Endodermal cell (in vitro differentiated cells): Measurements from ENCODE around the gene KLF2. TPM values are rescaled to one million over a fixed set of nuclear protein-coding genes. Genes with fewer than 3 reads are reported as not detected.

ENCODE experiments used
- DNase-seq: peaks from one replicate; pipeline ENCODE4 v3.0.0-alpha.2; 2017
- H3K27ac ChIP-seq: 2 replicates; pipeline ENCODE4 v1.5.1; 2013; ENCODE audit warnings: mild to moderate bottlenecking, low read depth, low read length, moderate library complexity
- H3K27me3 ChIP-seq: 2 replicates; pipeline ENCODE4 v1.6.1; 2013; ENCODE audit warnings: mild to moderate bottlenecking, low read length, moderate library complexity; ENCODE audit not compliant: insufficient read depth, control insufficient read depth, poor library complexity, severe bottlenecking
- H3K36me3 ChIP-seq: 2 replicates; pipeline ENCODE4 v1.7.0; 2013; ENCODE audit warnings: mild to moderate bottlenecking, low read length, moderate library complexity; ENCODE audit not compliant: control insufficient read depth, insufficient read depth
- H3K4me1 ChIP-seq: one replicate; pipeline ENCODE4 v1.7.0; 2013; ENCODE audit warnings: low read length; ENCODE audit not compliant: control insufficient read depth, insufficient read depth
- H3K4me3 ChIP-seq: 2 replicates; pipeline ENCODE4 v1.5.1; 2013; ENCODE audit warnings: mild to moderate bottlenecking, low read length, moderate library complexity
- H3K9ac ChIP-seq: 2 replicates; pipeline ENCODE4 v1.6.1; 2013; ENCODE audit warnings: mild to moderate bottlenecking, low read length, moderate library complexity; ENCODE audit not compliant: poor library complexity, severe bottlenecking; ENCODE audit errors: extremely low read depth
- H3K9me3 ChIP-seq: 2 replicates; pipeline ENCODE4 v1.6.1; 2013; ENCODE audit warnings: mild to moderate bottlenecking, low read length, moderate library complexity; ENCODE audit not compliant: control insufficient read depth
- H3K27ac Mint-ChIP-seq: 2 replicates; pipeline ENCODE4 v1.8.0; 2020; ENCODE audit warnings: mixed read lengths
- H3K27me3 Mint-ChIP-seq: 2 replicates; pipeline ENCODE4 v1.8.0; 2021; ENCODE audit warnings: mild to moderate bottlenecking, mixed read lengths; ENCODE audit not compliant: insufficient read depth
- H3K36me3 Mint-ChIP-seq: 2 replicates; pipeline ENCODE4 v1.8.0; 2020; ENCODE audit warnings: low read depth, mixed read lengths
- H3K4me1 Mint-ChIP-seq: 2 replicates; pipeline ENCODE4 v1.8.0; 2020; ENCODE audit warnings: mixed read lengths
- H3K4me3 Mint-ChIP-seq: 2 replicates; pipeline ENCODE4 v1.8.0; 2020; ENCODE audit warnings: mild to moderate bottlenecking, moderate library complexity, mixed read lengths
- H3K9me3 Mint-ChIP-seq: 2 replicates; pipeline ENCODE4 v1.8.0; 2020; ENCODE audit warnings: mild to moderate bottlenecking, mixed read lengths
- WGBS, 2 experiments: methylation state at CpG; one replicate each; pipeline versions ENCODE4 v1.1.5 to v1.1.7; 2013; ENCODE audit warnings: missing lambda C conversion rate in 2 of 2, mixed read lengths in 1 of 2; ENCODE audit not compliant: insufficient coverage in 1 of 2, insufficient read length in 1 of 2; 5-methylcytosine and 5-hydroxymethylcytosine counted together
- total RNA-seq, 2 donors: library from RNA; stranded (reverse); fragmentation: NEBNext Ultra II Directional in 1 of 2; extraction: Animal tissue kit (Norgen Biotek cat#: 25700) in 1 of 2; gene quantifications; 2 replicates in 1 of 2; 3 replicates in 1 of 2; pipeline ENCODE4 v1.2.1, GENCODE V29; 2021
- TF ChIP-seq, protein P1 (sequence below): fragments of 200-600 bp; sonication (generic); conservative IDR thresholded peaks from 2 replicates; pipeline ENCODE4 v1.5.0; 2021; ENCODE audit warnings: antibody characterized with exemption, mild to moderate bottlenecking

KLF2 gene
- total RNA-seq, 2 donors from 2014 or later, result 0.22 to 1.4 TPM

DNA sequence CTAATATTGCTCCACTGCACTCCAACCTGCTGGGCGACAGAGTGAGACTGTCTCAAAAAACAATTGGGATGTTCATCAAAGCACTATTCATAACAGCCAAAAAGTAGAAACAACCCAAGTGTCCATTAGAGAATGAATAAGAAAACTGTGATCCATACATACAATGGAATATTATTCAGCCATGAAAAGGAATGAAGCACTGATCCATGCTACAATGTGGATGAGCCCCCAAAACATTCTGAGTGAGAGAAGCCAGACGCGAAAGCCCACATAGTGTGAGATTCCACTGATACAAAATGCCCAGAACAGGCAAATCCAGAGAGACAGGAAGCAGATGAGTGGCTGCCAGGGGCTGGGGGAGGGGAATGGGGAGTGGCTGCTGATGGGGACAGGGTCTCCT lies 16.0 kb downstream of the KLF2 start:
- TF ChIP-seq, protein P1, sequence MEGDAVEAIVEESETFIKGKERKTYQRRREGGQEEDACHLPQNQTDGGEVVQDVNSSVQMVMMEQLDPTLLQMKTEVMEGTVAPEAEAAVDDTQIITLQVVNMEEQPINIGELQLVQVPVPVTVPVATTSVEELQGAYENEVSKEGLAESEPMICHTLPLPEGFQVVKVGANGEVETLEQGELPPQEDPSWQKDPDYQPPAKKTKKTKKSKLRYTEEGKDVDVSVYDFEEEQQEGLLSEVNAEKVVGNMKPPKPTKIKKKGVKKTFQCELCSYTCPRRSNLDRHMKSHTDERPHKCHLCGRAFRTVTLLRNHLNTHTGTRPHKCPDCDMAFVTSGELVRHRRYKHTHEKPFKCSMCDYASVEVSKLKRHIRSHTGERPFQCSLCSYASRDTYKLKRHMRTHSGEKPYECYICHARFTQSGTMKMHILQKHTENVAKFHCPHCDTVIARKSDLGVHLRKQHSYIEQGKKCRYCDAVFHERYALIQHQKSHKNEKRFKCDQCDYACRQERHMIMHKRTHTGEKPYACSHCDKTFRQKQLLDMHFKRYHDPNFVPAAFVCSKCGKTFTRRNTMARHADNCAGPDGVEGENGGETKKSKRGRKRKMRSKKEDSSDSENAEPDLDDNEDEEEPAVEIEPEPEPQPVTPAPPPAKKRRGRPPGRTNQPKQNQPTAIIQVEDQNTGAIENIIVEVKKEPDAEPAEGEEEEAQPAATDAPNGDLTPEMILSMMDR, result no peak
- Histone ChIP-seq H3K27me3 (no peaks in the 10 kb centered on the region), H3K36me3 (no peaks in the 10 kb centered on the region), H3K9ac (no peak overlapping the region), H3K9me3 (no peaks in the 10 kb centered on the region), H3K27ac (no peak overlapping the region), H3K4me3 (no peak overlapping the region), H3K4me1 (no peaks in the 10 kb centered on the region)
- H3K9me3 Mint-ChIP-seq, result no peaks in the 10 kb centered on the region
- 82 to 86% methylated on average over 2 to 3 of the region's 3 CpGs for WGBS, 2 experiments
- no peak overlapping the region for H3K27ac Mint-ChIP-seq
- H3K27me3 Mint-ChIP-seq, result peaks cover 4% of the 10 kb centered on the region
- no peaks in the 10 kb centered on the region for H3K36me3 Mint-ChIP-seq
- DNase-seq, result no peak
- H3K4me1 Mint-ChIP-seq, result no peaks in the 10 kb centered on the region
- no peak overlapping the region for H3K4me3 Mint-ChIP-seq

- H3K27me3 ChIP-seq, result no peaks in the 10 kb centered on the region
- H3K36me3 ChIP-seq, result no peaks in the 10 kb centered on the region
- no peak overlapping the region for H3K4me3 ChIP-seq
- Mint-ChIP-seq H3K36me3 (no peaks in the 10 kb centered on the region), H3K4me3 (no peak overlapping the region), H3K27ac (no peak overlapping the region), H3K9me3 (no peaks in the 10 kb centered on the region), H3K4me1 (no peaks in the 10 kb centered on the region), H3K27me3 (peaks cover 4% of the 10 kb centered on the region)
- no peak overlapping the region for H3K9ac ChIP-seq
- no peak for DNase-seq
- 87 to 95% methylated on average over 9 to 10 of the region's 10 CpGs for WGBS, 2 experiments
- no peaks in the 10 kb centered on the region for H3K9me3 ChIP-seq
- TF ChIP-seq, protein P1, result no peak
- no peaks in the 10 kb centered on the region for H3K4me1 ChIP-seq
- no peak overlapping the region for H3K27ac ChIP-seq
Measured at GRCh38 chr19:16342002-16342715, 17.5 kb downstream of the KLF2 start.

DNA sequence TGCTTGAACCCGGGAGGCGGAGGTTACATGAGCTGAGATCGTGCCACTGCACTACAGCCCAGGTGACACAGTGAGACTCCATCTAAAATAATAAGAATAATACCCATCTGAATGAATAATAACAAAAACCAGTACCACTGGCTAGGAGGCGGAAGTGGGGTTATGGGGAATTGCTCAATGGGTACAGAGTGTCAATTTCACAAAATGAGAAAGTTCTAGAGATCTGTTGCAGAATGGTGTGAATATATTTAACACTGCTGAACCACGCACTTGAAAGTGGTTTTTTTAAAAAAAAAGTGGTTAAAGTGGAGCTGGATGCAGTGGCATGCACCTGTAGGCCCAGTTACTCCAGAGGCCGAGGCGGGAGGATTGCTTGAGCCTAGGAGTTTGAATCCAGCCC lies 18.5 kb downstream of the KLF2 start:
- Histone ChIP-seq H3K9ac (no peak overlapping the region), H3K4me3 (no peak overlapping the region), H3K4me1 (no peaks in the 10 kb centered on the region), H3K27ac (no peak overlapping the region), H3K9me3 (no peaks in the 10 kb centered on the region), H3K36me3 (no peaks in the 10 kb centered on the region), H3K27me3 (no peaks in the 10 kb centered on the region)
- TF ChIP-seq, protein P1, result no peak
- Mint-ChIP-seq H3K4me3 (no peak overlapping the region), H3K27me3 (peaks cover 2% of the 10 kb centered on the region), H3K4me1 (no peaks in the 10 kb centered on the region), H3K9me3 (no peaks in the 10 kb centered on the region), H3K36me3 (no peaks in the 10 kb centered on the region), H3K27ac (no peak overlapping the region)
- no peak for DNase-seq
- 92% methylated on average over 2 to 7 of the region's 7 CpGs for WGBS, 2 experiments
